PFSK-1 (cell line): ENCODE results near the gene WDR4.

Experiments
- FOXP2 ChIP-seq: optimal IDR thresholded peaks from 2 replicates; pipeline ENCODE3; 2011; ENCODE audit warnings: borderline replicate concordance, control low read depth, inconsistent platforms; ENCODE audit not compliant: insufficient read depth; ENCODE audit errors: extremely low read length, extremely low read depth
- POLR2AphosphoS5 ChIP-seq: IDR thresholded peaks from 2 replicates; pipeline ENCODE4 v1.6.1; 2012; ENCODE audit warnings: low read depth, mild to moderate bottlenecking, control low read depth, low read length, moderate library complexity
- SIN3A ChIP-seq: IDR thresholded peaks from 2 replicates; pipeline ENCODE4 v1.6.1; 2012; ENCODE audit warnings: mild to moderate bottlenecking, low read length, moderate library complexity, borderline replicate concordance; ENCODE audit not compliant: insufficient read depth
- TAF1 ChIP-seq: IDR thresholded peaks from 2 replicates; pipeline ENCODE4 v1.6.1; 2012; ENCODE audit warnings: low read length, control low read depth, borderline replicate concordance; ENCODE audit not compliant: insufficient read depth
- TF ChIP-seq, protein P1 (sequence below), 2 experiments: IDR thresholded peaks; 2 replicates each; pipeline versions ENCODE4 v1.6.1 to v1.8.0; 2011 to 2012; ENCODE audit warnings: low read depth in 2 of 2, low read length in 2 of 2, control low read depth in 1 of 2, inconsistent platforms in 1 of 2, mild to moderate bottlenecking in 1 of 2, moderate library complexity in 1 of 2; ENCODE audit not compliant: insufficient read depth in 1 of 2

GRCh38 chr21:42839271-42840231 is 39.8 kb downstream of the WDR4 start:
- TF ChIP-seq POLR2AphosphoS5 = no peak
- no peak for TF ChIP-seq SIN3A
- TF ChIP-seq, protein P1, sequence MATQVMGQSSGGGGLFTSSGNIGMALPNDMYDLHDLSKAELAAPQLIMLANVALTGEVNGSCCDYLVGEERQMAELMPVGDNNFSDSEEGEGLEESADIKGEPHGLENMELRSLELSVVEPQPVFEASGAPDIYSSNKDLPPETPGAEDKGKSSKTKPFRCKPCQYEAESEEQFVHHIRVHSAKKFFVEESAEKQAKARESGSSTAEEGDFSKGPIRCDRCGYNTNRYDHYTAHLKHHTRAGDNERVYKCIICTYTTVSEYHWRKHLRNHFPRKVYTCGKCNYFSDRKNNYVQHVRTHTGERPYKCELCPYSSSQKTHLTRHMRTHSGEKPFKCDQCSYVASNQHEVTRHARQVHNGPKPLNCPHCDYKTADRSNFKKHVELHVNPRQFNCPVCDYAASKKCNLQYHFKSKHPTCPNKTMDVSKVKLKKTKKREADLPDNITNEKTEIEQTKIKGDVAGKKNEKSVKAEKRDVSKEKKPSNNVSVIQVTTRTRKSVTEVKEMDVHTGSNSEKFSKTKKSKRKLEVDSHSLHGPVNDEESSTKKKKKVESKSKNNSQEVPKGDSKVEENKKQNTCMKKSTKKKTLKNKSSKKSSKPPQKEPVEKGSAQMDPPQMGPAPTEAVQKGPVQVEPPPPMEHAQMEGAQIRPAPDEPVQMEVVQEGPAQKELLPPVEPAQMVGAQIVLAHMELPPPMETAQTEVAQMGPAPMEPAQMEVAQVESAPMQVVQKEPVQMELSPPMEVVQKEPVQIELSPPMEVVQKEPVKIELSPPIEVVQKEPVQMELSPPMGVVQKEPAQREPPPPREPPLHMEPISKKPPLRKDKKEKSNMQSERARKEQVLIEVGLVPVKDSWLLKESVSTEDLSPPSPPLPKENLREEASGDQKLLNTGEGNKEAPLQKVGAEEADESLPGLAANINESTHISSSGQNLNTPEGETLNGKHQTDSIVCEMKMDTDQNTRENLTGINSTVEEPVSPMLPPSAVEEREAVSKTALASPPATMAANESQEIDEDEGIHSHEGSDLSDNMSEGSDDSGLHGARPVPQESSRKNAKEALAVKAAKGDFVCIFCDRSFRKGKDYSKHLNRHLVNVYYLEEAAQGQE (IDR thresholded peaks at IDR 0.05; ENCODE audit: insufficient read depth in 1 of 2, low read depth in 2 of 2, low read length in 2 of 2) = no peak
- no peak for TF ChIP-seq TAF1
- TF ChIP-seq FOXP2 = no peak
